ENCODE results near the gene C19orf47. TPM values are rescaled to one million over a fixed set of nuclear protein-coding genes. Genes with fewer than 3 reads are reported as not detected.

The C19orf47 gene
- total RNA-seq, 1 donor from 2014 or later = 18.6 TPM

DNA sequence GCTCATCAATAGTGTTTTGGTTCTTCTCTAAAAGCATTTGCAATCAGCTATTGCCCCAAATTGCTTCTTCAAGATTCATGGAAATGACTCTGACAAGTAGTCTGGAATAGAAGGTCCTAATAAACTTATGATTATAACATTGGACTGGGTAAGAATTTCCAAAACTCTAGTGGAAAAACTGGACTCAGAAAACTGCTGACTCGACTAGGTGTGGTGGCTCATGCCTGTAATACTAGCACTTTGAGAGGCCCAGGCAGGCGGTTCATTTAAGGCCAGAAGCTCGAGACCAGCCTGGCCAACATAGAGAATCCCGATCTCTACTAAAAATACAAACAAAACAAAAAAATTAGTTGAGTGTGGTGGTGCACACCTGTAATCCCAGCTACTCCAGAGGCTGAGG lies 47.5 kb downstream of the C19orf47 start:
- no peak overlapping the region for H3K4me3 Mint-ChIP-seq
- peaks cover 13% of the 10 kb centered on the region for H3K4me1 Mint-ChIP-seq (ENCODE audit: unreplicated experiment)

DNA sequence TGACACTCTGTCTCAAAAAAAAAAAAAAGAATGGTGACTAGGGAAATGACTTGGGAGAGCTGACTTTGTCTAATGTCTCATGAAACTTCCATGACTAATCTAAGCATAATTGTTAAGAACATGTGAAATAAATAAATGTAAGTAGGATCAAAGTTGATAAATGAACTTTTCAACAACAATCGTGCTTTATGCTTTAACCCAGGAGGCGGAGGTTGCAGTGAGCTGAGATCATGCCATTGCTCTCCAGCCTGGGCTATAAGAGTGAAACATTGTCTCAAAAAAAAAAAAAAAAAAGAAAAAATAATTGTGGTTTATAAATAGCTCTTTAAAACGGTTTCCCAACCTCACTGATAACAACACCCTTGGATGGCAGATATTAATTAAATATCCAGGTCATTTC lies 50.2 kb downstream of the C19orf47 start:
- TF ChIP-seq, protein P1, sequence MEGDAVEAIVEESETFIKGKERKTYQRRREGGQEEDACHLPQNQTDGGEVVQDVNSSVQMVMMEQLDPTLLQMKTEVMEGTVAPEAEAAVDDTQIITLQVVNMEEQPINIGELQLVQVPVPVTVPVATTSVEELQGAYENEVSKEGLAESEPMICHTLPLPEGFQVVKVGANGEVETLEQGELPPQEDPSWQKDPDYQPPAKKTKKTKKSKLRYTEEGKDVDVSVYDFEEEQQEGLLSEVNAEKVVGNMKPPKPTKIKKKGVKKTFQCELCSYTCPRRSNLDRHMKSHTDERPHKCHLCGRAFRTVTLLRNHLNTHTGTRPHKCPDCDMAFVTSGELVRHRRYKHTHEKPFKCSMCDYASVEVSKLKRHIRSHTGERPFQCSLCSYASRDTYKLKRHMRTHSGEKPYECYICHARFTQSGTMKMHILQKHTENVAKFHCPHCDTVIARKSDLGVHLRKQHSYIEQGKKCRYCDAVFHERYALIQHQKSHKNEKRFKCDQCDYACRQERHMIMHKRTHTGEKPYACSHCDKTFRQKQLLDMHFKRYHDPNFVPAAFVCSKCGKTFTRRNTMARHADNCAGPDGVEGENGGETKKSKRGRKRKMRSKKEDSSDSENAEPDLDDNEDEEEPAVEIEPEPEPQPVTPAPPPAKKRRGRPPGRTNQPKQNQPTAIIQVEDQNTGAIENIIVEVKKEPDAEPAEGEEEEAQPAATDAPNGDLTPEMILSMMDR (conservative IDR thresholded peaks at IDR 0.05) = no peak
- H3K4me1 Mint-ChIP-seq (ENCODE audit: unreplicated experiment) = no peaks in the 10 kb centered on the region
- H3K9me3 Mint-ChIP-seq = no peaks in the 10 kb centered on the region
- H3K4me3 Mint-ChIP-seq = no peak overlapping the region
- H3K27ac Mint-ChIP-seq = no peak overlapping the region
- H3K27me3 Mint-ChIP-seq = no peaks in the 10 kb centered on the region
- no peak for DNase-seq (ENCODE audit: extremely low spot score, unreplicated experiment)
- H3K36me3 Mint-ChIP-seq = no peaks in the 10 kb centered on the region

More for the DNA sequence above, 47.5 kb downstream of the C19orf47 start:
- no peak for DNase-seq (ENCODE audit: extremely low spot score, unreplicated experiment)
- no peak overlapping the region for H3K27ac Mint-ChIP-seq
- H3K36me3 Mint-ChIP-seq = no peaks in the 10 kb centered on the region
- TF ChIP-seq, protein P1 (conservative IDR thresholded peaks at IDR 0.05) = no peak
- no peaks in the 10 kb centered on the region for H3K27me3 Mint-ChIP-seq
- H3K9me3 Mint-ChIP-seq = no peaks in the 10 kb centered on the region

DNA sequence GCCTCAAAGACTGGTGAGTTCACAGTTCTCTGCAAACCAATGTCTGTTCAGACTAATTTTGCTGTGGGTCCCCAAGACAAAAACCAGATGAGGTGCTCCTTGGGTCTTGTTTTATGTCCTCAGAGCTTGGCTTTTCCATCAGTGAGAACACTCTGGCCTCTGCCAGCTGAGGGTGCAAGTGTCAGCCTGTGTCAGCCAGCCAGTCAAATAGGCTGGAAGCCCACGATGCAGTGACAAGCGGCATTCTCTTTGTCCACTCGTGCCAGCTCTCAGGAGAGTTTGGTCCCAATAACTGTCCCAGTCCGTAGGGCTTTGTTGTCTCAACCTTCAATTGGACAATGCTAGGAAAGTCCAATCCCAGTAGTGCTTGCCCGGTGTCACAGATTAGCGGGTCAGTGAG lies 53.6 kb downstream of the C19orf47 start:
- no peaks in the 10 kb centered on the region for H3K27me3 Mint-ChIP-seq
- no peak overlapping the region for H3K4me3 Mint-ChIP-seq
- no peak overlapping the region for H3K27ac Mint-ChIP-seq
- no peaks in the 10 kb centered on the region for H3K9me3 Mint-ChIP-seq
- no peak for DNase-seq (ENCODE audit: extremely low spot score, unreplicated experiment)
- TF ChIP-seq, protein P1 (conservative IDR thresholded peaks at IDR 0.05) = no peak
- no peaks in the 10 kb centered on the region for H3K36me3 Mint-ChIP-seq
- H3K4me1 Mint-ChIP-seq (ENCODE audit: unreplicated experiment) = no peaks in the 10 kb centered on the region

DNA sequence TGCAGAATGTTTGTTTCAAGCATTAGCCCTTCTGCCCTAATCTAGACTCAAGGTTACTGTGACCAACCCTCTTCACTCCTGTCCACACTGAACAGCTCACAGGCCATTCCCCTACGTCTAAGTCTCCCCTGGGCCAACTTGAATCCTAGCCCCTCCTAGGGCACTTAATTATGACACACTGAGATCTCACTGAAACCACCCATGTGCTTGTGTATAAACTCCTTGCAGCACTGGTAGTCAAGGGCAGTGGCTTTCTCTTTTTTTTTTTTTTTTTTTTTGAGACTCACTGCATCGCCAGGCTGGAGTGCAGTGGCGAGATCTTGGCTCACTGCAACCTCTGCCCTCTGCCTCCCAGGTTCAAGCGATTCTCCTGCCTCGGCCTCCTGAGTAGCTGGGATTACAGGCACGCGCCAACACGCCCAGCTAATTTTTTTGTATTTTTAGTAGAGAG lies 61.2 kb downstream of the C19orf47 start:
- H3K27me3 Mint-ChIP-seq = no peaks in the 10 kb centered on the region
- peak overlapping the region; percentile 86 for H3K27ac Mint-ChIP-seq
- H3K36me3 Mint-ChIP-seq = no peaks in the 10 kb centered on the region
- no peaks in the 10 kb centered on the region for H3K9me3 Mint-ChIP-seq
- DNase-seq (ENCODE audit: extremely low spot score, unreplicated experiment) = no peak
- H3K4me1 Mint-ChIP-seq (ENCODE audit: unreplicated experiment) = peaks cover 21% of the 10 kb centered on the region
- TF ChIP-seq, protein P1 (conservative IDR thresholded peaks at IDR 0.05) = no peak
- H3K4me3 Mint-ChIP-seq = peak overlapping the region; percentile 75

DNA sequence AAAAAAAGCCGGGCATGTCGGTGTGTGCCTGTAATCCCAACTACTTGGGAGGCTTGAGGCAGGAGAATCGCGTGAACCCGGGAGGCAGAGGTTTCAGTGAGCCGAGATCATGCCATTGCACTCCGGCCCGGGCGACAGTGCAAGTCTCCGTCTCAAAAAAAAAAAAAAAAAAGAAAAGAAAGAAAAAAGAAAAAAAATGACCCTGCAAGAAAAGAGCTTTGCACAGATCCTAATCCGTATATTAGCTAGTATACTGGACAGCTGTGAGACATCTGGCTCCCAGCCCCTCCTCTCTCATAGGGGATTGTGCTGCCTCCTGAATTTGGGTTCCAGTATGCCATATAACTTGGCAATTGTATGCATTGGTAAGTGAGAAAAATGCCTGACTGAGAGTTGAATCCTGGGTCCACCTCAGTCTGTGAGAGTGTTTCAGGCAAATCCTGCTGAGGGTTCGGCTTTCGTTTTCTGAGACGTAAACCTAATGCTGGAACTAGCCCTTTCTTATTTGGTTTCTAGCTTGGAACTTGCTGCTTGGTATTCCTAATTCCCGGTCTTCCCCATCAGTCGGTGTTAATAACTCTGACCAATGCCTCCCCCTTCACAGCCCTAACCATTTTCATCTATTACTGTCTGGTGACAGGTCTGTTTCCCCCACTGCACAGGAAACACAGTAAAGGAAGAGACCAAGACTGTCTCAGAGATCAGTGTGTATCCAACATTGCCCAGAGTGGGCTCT lies 61.8 kb downstream of the C19orf47 start:
- TF ChIP-seq, protein P1 (conservative IDR thresholded peaks at IDR 0.05) = no peak
- Mint-ChIP-seq H3K4me3 (peak overlapping the region; percentile 75), H3K27ac (peak overlapping the region; percentile 99), H3K4me1 (ENCODE audit: unreplicated experiment) (peaks cover 21% of the 10 kb centered on the region), H3K9me3 (no peaks in the 10 kb centered on the region), H3K27me3 (no peaks in the 10 kb centered on the region), H3K36me3 (no peaks in the 10 kb centered on the region)
- no peak for DNase-seq (ENCODE audit: extremely low spot score, unreplicated experiment)
